GM12864 (cell line): Measurements from ENCODE around the gene NAP1L5.

Source experiments
- DNase-seq: peaks from one replicate; pipeline ENCODE4 v3.0.0-alpha.2; 2011; ENCODE audit warnings: low read depth
- H3K4me3 ChIP-seq: 2 replicates; pipeline ENCODE4 v1.5.1; 2011; ENCODE audit warnings: mild to moderate bottlenecking, low read depth, low read length, control low read depth
- CTCF ChIP-seq: IDR thresholded peaks from 2 replicates; pipeline ENCODE4 v1.5.1; 2011; ENCODE audit warnings: low read depth, mild to moderate bottlenecking, moderate library complexity, low read length, control low read depth, inconsistent platforms; ENCODE audit errors: missing control alignments

NAP1L5 gene

DNA sequence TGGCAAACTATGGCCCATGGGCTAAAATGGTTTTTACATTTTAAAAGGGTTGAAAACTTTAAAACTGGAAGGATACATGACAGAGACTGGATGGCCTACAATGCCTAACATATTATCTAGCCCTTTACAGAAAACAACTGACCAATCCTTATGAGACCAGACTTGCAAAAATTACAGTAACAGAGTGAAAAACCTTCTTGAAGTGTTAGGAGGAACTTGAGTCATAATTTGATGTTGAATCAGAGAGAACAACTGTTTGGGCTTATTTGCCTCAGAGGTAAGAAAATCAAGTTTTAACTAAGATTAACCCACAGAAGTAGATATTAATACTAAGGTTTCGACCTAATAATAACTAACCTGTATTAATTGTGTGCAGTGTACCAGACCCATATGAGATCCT lies 12.4 kb upstream of the NAP1L5 start:
- no peak for TF ChIP-seq CTCF
- DNase-seq = no peak
- no peak overlapping the region for H3K4me3 ChIP-seq

GRCh38 chr4:88706574-88706973 lies 8.9 kb upstream of the NAP1L5 start:
- no peak overlapping the region for H3K4me3 ChIP-seq
- TF ChIP-seq CTCF = no peak
- DNase-seq = no peak

GRCh38 chr4:88705805-88706492 lies 8.3 kb upstream of the NAP1L5 start:
- TF ChIP-seq CTCF = no peak
- no peak for DNase-seq
- no peak overlapping the region for H3K4me3 ChIP-seq

- no peak for TF ChIP-seq CTCF
- DNase-seq = no peak
Measured at GRCh38 chr4:88705223-88705622, 7.6 kb upstream of the NAP1L5 start.

DNA sequence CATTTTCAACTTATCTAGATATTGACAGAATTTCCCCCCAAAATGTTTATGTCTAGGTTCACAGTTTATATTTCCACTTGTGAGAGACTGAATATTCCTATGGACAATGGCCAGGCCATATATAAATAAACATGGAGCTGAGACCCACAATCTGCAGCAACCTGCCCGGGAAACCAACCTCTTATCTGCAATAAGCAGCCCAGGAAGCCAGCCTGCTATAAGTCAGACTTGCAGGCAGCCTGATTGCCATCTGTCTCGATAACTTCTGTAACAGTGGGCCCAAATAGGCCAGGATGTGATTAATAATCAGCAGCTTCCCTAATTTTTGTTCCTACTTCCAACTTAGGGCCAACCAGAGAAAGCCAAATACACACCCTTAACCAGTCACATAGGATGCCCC lies 5.2 kb upstream of the NAP1L5 start:
- no peak overlapping the region for H3K4me3 ChIP-seq
- TF ChIP-seq CTCF = no peak
- no peak for DNase-seq

More at GRCh38 chr4:88705223-88705622, 7.6 kb upstream of the NAP1L5 start:
- no peak overlapping the region for H3K4me3 ChIP-seq

DNA sequence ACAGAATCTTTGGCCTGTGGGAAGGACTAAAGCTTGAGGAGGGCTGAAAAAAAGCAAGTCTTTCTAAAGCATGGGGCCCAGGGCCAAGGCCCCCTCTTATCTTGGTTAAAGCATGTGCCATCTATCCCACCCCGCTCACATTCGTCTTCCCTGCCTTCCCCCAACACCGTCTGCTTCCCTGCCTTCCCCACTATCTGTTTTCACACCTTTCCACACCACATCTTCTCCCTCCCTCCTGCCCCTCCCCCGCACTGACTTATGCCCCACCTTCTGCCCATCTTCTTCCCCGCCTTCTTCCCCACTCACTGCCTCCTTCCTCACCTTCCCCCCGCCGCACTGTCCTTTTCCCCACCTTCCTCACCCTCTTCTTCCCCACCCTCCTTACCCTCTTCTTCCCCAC lies 890 bp upstream of the NAP1L5 start:
- no peak for DNase-seq
- TF ChIP-seq CTCF = no peak
- no peak overlapping the region for H3K4me3 ChIP-seq

DNA sequence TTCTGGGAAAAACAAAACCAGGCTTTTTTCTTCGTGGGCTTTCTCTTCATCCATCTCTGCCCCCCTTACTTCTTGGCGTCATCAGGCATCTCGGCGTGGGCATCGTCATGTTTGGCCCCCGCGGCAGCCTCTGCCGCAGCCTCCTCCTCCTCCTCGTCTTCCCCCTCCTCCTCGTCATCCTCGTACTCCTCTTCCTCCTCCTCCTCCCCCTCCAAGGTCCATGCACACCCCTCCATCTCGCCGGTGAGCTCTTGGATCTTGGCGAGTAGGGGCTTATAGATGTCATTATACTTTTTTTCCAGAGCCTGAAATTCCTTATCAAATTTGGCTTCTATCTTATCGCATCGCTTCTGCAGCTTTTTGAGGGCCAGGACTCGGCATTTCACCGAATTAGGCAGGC lies 488 bp downstream of the NAP1L5 start:
- no peak for DNase-seq
- TF ChIP-seq CTCF = no peak
- H3K4me3 ChIP-seq = peak overlapping the region; percentile 73
